H1 (cell line): ENCODE results near the gene STARD7. TPM values are rescaled to one million over a fixed set of nuclear protein-coding genes. Genes with fewer than 3 reads are reported as not detected.

Source experiments
- GABPA ChIP-seq: IDR thresholded peaks from 2 replicates; pipeline ENCODE4 v1.6.1; 2011; ENCODE audit warnings: mild to moderate bottlenecking, low read length, moderate library complexity, borderline replicate concordance; ENCODE audit not compliant: insufficient read depth
- KDM5A ChIP-seq: fragments of 200-600 bp; IDR thresholded peaks from 2 replicates; pipeline ENCODE4 v1.7.1; 2012; ENCODE audit warnings: mild to moderate bottlenecking, low read length, inconsistent platforms, mixed read lengths
- POLR2A ChIP-seq, 2 experiments: IDR thresholded peaks; 1 replicate in 1 of 2; 2 replicates in 1 of 2; pipeline ENCODE4 v1.6.1; 2011; ENCODE audit warnings: low read depth in 2 of 2, low read length in 2 of 2, mild to moderate bottlenecking in 2 of 2; ENCODE audit errors: control extremely low read depth in 1 of 2
- polyA plus RNA-seq, 7 experiments: library from polyadenylated mRNA; depleted of rRNA in 3 of 7; stranded (reverse) in 5 of 7; unstranded in 2 of 7; fragments of >200 nt in 5 of 7; fragments of 200-250 nt in 2 of 7; gene quantifications; 1 replicate in 5 of 7; 2 replicates in 1 of 7; 4 replicates in 1 of 7; pipeline versions ENCODE4 v1.2.1 to v1.2.3, GENCODE V29; 2011 to 2013; ENCODE audit warnings: missing spikeins in 2 of 7, mixed read lengths in 2 of 7
- total RNA-seq: library from RNA; stranded (reverse); fragmentation: NEBNext Ultra II Directional; extraction: Animal tissue kit (Norgen Biotek cat#: 25700); gene quantifications from 2 replicates; pipeline ENCODE4 v1.2.1, GENCODE V29; 2021
- TF ChIP-seq, protein P1 (sequence below): IDR thresholded peaks from 2 replicates; pipeline ENCODE4 v1.6.1; 2012; ENCODE audit warnings: inconsistent platforms

Gene STARD7
- total and polyA plus RNA-seq, 2 of the 8 experiments (the other 6 are each of a cell fraction or from before 2014, with no cell fraction given), result 89.1 to 200 TPM

DNA sequence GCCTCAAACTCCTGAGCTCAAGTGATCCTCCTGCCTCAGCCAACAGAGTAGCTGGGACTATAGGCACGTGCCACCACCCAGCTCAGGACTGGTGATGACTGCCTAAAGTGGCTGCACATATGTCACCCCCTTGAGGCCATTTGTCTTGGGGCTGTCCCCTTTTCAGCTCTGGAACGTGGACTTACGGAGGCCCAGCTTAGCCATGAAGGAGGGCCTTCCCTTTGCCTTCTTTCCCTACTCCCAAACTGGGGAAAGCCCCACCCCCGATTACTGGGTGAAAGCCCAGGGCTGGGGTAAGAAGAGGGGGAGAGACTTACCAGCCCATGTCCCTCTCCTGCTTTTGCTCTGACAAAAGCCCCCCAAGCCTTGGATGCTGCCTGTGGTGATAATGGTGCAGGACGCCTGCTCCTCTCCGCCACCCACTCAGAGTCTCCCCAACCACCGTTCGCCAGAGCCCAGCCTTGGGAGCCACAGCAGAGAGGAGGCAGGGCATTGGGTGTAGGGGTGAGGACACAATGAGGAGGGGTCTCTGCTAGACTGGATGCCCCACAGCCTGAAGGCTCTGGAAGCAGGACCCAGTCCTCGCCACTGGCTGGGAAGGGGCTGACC is 60.9 kb downstream of the STARD7 start (continued):
- TF ChIP-seq, protein P1, sequence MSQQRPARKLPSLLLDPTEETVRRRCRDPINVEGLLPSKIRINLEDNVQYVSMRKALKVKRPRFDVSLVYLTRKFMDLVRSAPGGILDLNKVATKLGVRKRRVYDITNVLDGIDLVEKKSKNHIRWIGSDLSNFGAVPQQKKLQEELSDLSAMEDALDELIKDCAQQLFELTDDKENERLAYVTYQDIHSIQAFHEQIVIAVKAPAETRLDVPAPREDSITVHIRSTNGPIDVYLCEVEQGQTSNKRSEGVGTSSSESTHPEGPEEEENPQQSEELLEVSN, result no peak
- TF ChIP-seq KDM5A (no peak), GABPA (no peak), POLR2A (IDR thresholded peaks at IDR 0.05; ENCODE audit: control extremely low read depth in 1 of 2, low read depth in 2 of 2, low read length in 2 of 2) (no peak)
